Lower leg skin (tissue), 3 donors: ENCODE results near the gene COL25A1.

Experiments used
- CTCF ChIP-seq, 3 donors: fragments of 450-650 bp; IDR thresholded peaks; one replicate each; pipeline ENCODE4 v1.5.1; 2016; ENCODE audit warnings: antibody characterized with exemption in 3 of 3, mild to moderate bottlenecking in 3 of 3, moderate library complexity in 2 of 3
- POLR2A ChIP-seq, 2 donors: fragments of 450-650 bp; IDR thresholded peaks; one replicate each; pipeline ENCODE4 v1.6.1; 2016 to 2017; ENCODE audit warnings: antibody characterized with exemption in 2 of 2, mild to moderate bottlenecking in 1 of 2, moderate library complexity in 1 of 2

- TF ChIP-seq POLR2A (IDR thresholded peaks at IDR 0.05), result no peak
- no peak for TF ChIP-seq CTCF (IDR thresholded peaks at IDR 0.05)
Observed at GRCh38 chr4:108900018-108900580, 402.4 kb downstream of the COL25A1 start.
